Fibroblast of skin of back (primary cell): ENCODE results near the gene CEP170B.
"Not testable (repeated sequence)": the region's sequence is repeated elsewhere in the genome, so short reads cannot be mapped to it uniquely, and the experiment has no call there.

ENCODE experiments used
- DNase-seq: peaks from one replicate; pipeline ENCODE4 v3.0.0-alpha.2; 2013

The CEP170B gene

DNA sequence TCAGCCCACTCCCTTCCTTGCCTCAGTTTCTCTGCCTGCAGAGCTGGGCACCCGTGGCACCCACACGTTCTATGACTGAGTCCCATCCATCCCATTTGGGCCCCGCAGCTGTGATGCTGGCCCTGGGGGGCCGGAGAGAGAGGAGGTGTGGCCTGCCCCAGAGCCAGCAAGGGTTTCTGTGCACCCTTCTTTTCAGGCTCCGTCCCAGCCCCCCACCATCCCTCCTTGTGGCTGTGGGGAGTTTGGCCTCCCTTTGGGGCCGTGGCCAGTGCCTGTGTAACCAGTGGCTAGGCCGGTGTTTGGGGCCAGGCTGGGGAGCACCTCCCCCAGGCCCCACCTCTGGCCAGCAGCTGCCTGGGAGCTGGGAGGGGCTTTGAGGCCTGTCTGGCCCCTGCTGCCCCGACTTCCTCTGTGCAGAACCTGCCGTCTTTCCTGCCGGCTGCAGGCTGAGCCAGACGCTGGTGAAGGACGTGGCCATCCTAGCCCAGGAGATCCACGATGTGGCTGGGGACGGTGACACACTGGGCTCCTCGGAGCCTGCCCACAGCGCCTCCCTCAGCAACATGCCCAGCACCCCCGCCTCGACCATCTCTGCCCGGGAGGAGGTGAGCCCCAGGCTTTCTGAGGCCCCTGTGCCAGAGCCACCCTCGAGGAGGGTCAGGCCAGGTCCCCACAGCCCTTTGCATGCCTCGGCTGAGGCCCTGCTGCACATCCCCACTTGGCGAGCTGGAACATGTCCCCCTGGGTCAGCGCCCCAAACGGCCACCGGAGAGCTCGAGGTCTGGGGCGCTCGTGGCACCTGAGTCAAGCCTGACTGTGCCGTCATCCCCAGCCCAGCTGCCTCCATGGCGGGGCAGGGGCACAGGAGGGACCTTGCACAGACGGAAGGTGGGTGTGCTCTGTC lies 27.7 kb downstream of the CEP170B start:
- DNase-seq: no peak

DNA sequence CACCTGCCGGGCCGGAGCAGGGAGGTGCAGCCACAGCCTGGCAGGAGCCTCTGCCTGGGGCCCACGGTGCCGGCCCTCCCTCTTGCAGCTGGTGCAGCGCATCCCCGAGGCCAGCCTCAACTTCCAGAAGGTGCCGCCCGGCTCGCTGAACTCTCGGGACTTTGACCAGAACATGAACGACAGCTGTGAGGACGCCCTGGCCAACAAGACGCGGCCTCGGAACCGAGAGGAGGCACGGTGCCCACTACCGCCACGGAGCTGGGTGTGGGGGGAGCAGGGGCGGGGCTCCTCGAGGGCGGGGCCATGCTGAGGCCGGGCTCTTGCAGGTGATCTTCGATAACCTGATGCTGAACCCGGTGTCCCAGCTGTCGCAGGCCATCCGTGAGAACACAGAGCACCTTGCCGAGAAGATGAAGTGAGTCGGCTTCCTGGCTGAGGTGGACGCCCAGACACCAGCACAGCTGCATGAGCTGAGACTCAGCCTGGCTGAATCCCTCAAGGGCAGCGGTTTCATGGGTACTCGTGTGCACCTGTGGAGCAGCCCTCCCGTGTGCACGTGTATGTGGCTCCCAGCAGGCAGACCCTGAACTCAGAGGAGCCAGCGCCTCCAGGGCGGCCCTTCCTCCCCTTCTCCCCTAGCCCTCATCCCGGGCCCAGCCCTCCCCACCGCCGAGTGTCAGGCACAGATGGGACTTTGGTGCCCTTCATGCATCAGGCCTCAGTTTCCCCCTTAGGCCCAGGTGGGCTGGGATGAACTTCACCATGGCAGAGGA lies 28.6 kb downstream of the CEP170B start:
- no peak for DNase-seq

DNA sequence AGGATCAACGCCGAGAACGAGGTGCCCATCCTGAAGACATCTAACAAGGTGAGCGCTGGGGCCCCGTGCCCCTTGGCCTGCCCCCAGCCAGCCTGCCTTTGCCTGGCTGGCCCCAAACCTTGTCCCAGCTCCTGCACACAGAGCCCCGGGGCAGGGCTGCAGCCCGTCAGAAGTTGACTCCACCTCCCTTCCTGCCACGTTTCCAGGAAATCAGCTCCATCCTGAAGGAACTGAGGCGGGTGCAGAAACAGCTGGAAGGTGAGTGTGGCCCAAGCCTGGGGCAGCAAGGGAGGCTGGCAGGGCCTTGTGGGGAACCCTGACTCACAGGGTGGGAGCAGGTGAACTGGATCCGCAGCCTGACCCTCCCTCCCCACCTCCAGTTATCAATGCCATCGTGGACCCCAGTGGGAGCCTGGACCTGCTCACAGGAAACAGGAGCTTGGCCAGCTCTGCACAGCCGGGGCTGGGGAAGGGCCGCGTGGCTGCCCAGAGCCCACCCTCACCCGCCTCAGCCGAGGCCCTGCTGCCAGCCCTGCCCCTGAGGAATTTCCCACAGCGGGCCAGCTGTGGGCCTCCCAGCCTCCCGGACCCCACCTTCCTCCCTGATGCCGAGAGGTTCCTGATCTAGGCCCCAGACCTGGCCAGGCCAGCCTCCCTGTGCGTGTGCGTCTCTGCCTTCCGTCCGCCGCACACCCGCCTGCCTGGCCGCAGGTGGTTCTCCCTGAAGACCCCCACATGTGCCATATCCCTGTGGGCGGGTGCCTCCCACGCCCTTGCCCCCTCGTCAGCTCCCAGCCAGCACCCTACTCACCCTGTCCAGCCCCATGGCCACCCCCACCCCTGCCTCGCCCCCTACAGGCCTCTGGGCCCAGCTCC lies 29.5 kb downstream of the CEP170B start:
- no peak for DNase-seq

DNA sequence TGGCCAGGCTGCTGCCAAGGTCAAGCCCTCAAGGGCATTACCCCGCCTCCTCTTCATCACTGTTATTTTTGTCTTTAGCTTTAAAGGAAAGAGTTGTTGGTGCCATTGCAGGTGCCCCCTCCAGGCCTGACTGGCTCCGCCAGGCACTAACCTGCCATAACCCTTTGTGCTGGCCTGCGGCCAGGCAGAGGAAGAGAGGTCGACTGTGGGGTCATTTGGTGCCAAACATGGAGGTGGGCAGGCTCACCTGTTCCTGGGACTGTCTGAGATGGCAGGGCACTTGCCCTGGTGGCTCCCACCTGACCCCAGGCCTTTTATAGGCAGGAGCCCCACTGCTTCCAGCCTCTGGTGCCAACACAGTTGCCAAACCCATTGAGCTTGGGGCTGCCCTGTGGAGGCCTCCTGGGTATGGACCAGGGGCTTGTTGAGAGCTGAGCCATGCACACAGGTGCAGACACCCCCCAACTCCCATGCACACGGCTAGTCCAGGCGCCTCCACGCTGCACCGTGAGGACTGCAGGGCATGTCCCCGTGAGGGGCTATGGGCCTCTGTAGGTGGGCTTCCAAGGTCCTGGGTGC lies 30.2 kb downstream of the CEP170B start:
- no peak for DNase-seq

DNA sequence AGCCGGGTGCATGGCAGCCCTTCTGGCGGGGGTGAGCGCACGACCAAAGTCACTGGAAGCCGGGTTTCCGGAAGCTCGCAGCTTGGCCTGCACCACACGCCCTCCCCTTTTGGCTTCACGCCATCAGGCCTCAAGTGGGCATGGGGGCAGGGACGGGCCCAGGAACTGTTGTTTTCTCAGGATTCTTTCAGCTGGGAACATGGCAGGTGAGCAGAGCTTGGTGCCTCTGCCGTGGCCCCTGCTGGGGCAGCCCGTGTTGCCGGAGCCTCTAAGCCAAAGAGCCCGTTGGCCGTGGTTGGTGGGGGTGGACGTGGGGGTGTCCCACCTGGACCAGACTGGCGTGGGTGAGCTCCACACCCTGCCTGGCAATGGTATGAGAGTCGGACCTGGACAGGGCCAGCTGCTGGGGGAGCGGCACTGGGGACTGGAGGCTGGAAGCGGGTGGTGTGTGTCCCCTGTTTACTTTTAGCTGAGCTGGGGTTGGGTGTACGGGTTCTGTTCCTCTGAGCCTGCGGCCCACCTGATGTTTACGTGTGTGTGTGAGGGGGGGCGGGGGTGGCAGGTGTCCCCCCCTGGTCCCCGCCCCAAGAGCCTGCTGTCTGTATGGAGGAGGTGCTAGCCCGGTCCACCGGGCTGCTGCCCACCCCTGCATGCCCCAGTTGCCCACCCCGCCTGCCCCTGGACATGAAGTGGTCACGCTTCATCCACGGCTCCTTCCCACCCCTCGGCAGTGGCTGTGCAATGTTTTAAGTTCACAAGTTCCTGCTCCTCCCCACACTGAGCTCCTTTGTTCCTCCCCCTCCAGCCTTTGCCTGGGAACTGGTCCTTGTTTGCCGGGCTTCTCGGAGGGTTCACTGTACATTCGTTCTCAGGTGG lies 31.0 kb downstream of the CEP170B start:
- DNase-seq: peak; percentile 8

DNA sequence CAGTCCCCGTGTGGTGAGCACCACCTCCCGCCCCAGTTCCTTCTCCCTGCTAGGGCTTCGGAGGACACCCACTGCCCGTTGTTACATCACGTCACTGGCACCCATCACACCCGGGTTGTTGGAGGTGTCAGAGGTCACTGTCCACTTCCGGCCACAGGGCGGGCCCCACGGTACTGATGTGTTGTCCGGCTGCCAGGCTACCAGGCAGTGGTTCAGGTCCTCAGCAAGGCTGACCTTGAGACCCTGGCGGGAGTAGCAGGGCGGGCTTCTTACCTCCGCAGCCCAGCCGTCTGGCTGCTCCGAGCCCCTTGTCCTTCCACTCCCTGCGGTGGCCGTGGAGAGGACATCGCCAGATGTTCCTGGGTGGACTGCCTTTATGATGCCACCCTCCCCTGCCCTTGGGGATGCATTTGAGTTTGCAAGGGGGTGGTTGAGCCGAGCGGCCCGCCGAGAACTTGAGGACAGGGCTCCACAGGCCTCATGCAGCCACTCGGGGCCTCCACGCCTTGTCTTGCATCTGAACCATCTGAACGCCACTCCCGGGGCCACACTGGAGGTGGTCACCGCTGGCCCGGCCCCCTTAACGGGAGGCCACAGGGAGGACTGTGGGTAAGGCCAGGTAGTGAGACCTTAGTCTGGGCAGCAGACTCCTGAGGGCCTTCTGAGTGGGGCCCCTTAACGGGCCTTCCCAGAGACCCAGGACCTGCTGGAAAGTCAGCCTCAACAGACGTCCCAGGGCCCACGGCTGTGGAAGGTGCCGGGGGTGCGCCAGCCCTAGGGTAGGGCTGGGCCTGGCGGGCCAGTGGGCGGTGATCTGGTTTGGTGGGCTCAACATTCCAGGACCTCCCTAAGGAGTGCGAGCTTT lies 32.5 kb downstream of the CEP170B start:
- no peak for DNase-seq

DNA sequence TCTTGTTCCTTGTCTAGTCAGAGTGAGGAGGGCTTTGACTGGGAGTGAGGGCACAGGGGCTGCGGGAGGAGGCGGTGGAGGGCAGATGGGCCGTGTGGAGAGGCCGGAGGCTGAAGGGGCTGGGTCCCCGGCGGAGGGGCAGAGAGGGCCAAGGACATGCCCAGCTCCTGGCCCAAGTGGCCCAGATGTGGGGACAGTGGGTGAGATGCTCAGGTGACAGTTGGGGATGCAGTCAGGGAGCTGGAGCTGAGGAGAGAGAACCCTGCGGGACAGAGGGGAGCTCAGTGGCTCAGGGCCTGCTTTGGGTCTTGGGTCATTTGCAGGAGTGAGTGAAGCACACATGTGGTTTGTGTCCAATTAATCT lies 33.1 kb downstream of the CEP170B start:
- no peak for DNase-seq

DNA sequence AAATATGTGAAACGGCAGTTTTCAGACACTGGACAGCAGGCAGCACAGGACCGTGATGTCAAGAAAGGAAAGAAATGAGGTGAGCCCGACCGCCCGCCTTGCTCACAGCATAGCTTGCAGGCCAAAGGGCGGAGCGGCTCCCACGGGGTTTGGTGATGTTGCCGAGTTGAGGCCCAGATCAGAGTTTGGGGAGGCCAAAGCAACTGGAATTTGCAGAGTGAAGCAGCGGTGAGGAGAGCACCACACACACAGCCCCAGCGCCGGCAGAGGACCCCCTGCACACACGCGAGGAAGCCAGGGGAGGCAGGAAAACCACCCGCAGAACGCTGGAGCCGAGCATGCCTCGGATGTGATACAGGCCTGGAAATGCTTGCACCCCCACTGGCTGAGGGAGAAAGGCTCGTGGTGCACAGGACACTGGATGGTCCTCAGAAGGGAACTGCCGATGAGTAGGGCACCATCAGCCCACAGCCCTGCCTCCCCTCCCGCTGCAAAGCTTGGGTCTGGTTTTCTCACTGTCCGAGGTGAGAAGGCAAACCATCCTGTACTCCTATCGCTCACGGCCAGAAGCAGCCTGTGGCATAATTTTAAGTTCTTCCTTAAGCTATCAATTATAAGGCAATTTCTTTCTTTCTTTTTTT lies 33.9 kb downstream of the CEP170B start:
- DNase-seq: peak; percentile 27

DNA sequence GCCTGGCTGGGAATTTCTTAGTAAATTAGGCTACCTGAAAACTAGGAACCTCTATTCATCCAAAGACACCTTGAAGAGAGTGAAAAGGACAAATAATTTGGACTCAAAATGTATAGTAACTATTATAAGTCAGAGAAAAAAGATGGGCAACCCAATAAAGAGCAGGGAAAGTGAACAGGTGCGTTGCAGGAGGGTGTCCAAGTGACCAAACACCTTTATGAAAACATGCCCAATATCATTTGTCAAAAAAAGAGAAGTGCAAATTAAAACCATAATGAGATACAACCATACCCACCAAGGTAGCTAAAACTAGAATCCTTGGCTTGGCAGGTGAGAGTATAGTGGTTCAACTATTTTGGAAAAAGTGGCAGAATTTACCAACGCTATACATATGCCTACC lies 34.7 kb downstream of the CEP170B start:
- no peak for DNase-seq

DNA sequence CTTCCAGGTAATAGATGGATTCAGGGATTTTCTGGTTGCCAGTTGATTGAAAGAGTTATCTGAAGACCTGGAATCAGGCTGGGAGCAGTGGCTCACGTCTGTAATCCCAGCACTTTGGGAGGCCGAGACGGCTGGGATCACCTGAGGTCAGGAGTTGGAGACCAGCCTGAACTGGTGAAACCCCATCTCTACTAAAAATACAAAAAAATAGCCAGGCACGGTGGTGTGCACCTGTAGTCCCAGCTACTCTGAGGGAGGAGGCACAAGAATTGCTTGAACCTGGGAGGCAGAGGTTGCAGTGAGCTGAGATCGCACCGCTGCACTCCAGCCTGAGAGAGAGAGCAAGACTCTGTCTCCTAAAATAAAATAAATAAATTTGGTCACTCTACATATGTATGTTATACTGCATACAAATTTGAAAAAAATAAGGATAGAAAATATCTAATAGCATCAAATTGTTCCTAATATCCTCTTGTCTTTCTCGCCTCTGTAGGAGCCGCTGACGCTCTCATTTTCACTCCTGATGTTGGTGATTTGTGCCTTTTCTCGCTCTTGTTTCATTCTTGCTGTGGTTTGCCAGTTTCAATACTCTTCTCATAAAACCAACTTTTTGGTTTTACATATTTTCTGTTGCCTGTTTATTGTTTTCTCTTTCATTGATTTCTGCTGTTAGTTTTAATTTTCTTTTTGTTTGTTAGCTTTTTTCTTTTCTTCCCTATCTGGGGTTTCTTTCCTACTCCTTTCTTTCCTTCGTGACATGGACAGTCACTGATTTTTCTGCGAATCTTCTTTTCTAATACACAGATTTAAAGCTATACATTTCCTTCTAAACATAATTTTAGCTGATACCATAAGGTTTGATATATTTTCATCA lies 35.8 kb downstream of the CEP170B start:
- no peak for DNase-seq

DNA sequence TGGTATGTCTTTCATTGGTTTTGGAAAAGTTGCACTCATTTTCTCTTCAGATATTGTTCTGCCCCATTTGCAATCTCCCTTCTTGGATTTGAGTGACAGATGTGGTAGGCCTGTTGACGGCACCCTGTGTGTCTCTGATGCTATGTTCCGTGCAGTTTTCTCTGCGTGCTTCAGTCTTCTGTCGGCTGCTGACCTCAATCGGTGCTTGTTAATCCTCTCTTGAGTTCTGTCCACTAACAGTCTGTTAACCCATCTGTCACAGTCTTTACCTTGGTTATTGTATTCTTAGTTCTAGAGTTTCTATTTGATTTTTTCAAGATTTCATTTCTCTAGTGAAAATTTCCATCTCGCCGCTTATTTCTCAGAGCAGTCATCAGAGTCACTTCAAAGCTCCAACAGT lies 38.9 kb downstream of the CEP170B start:
- no peak for DNase-seq

DNA sequence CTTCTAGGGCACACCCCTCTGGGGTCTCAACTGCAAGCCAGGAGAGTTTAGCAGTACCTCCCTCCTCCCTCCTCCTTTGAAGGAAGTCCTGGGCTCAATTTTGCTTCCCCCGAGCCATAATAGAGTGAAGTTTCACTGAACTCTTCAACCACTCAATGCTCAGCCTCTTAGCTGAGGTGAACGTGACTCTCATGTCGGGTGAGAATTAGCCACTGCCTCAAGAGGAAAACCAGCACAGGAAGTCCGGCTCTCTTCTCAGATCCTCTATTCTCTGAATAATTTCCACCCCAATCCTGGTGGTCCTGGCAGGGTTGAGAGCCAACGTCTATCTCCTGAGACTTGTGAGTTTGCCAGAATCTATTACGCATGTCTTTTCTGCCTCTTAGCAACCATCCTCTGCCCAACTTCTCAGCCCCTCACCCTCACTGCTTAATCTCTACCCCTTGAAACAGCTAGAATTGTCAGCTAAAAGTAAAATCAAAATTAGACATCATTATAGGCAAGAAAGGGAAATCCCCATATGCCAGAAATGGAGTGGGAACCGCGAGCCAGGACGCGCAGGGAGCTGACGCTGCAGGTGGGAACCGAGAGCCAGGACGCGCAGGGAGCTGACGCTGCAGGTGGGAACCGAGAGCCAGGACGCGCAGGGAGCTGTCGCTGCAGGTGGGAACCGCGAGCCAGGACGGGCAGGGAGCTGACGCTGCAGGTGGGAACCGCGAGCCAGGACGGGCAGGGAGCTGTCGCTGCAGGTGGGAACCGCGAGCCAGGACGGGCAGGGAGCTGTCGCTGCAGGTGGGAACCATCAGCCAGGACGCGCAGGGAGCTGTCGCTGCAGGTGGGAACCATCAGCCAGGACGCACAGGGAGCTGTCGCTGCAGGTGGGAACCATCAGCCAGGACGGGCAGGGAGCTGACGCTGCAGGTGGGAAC lies 39.8 kb downstream of the CEP170B start:
- not testable (repeated sequence) for DNase-seq

DNA sequence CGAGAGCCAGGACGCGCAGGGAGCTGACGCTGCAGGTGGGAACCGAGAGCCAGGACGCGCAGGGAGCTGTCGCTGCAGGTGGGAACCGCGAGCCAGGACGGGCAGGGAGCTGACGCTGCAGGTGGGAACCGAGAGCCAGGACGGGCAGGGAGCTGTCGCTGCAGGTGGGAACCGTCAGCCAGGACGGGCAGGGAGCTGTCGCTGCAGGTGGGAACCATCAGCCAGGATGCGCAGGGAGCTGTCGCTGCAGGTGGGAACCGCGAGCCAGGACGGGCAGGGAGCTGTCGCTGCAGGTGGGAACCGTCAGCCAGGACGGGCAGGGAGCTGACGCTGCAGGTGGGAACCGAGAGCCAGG lies 40.5 kb downstream of the CEP170B start:
- DNase-seq: not testable (repeated sequence)

DNA sequence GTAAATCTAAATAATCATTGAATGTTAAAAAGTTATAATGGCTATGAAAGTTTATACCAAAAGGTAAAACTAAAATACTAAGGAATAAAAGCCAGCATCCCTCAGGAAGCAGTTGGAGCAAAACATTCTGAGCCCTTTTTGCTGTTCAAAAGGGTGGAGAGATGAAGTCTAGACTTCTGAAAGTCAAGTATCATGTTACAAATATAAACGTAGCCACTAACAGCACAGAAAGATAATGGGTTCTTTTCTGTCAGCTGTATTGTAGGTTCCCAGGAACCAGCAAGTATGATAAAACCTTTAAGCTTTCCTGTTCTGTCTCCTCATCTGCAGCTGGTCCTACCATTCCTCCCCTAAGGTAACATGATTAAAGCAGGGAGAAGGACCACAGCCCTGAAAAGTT lies 43.2 kb downstream of the CEP170B start:
- DNase-seq: no peak

DNA sequence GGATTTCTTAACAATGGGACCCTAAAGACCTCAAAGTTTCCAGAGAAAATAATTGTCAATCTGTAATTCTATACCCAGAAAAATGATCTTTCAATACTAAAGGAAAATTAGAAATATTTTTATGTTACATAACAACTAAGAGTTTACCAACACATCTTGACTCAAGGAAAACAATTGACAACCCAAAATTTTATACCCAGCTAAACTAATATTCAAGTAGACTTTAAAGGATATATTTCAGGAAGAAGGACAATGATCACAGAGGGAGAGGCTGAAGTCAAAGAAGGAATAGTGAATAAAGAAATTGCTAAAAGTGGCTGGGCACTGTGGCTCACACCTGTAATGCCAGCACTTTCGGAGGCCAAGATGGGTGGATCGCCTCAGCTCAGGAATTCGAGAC lies 47.0 kb downstream of the CEP170B start:
- no peak for DNase-seq

DNA sequence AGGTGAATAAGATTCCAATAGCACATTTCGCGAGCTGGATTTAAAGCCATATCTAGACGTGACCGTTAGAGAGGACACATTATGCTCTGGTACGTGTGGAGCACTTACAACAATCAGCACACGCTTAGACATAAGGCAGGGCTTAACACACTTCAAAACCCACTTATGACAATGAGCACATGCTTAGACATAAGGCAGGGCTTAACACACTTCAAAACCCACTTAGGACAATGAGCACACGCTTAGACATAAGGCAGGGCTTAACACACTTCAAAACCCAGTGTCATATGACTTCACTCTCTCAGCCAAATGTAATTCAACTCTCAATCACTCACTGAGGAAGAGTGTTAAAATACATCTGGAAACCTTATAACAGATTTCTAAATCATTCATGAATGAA lies 48.4 kb downstream of the CEP170B start:
- no peak for DNase-seq

DNA sequence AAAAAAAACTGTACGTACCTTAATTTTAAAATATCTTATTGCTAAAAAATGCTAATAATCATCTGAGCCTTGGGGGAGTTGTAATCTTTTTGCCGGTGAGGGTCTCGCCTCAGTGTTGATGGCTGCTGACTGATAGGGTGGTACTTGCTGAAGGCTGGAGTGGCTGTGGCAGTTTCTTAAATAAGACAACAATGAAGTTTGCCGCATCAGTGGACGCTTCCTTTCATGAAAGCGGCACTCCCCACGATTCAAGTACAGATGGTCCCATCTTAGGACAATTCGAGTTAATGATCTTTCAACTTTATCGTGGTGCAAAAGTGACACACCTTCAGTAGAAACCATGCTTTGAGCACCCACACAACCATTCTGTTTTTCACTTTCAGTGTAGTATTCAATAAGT lies 52.0 kb downstream of the CEP170B start:
- no peak for DNase-seq

DNA sequence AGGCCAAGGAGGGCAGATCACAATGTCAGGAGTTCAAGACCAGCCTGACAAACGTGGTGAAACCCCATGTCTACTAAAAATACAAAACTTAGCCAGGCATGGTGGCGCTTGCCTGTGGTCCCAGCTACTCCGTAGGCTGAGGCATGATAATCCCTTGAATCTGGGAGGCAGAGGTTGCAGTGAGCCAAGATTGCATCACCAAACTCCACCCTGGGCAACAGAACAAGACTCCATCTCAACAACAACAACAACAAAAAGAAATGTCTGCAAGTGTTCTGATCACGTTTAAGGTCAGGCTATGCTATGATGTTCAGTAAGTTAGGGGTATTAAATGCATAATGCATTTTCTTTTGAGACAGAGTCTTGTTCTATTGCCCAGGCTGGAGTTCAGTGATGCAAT lies 52.9 kb downstream of the CEP170B start:
- DNase-seq: no peak
